ENCODE data around the gene TEX2.
"Not testable (repeated sequence)": the region's sequence is repeated elsewhere in the genome, so short reads cannot be mapped to it uniquely, and the experiment has no call there.

The TEX2 gene

GRCh38 chr17:64213995-64214811 lies 48.9 kb downstream of the TEX2 start:
- no peak for DNase-seq (ENCODE audit: low read depth in 2 of 2, low spot score in 1 of 2)

- DNase-seq (ENCODE audit: low read depth in 2 of 2, low spot score in 1 of 2) = no peak
These were observed 50.9 kb downstream of the TEX2 start for GRCh38 chr17:64212122-64212521.

- no peak for DNase-seq (ENCODE audit: low read depth in 2 of 2, low spot score in 1 of 2)
These were observed 53.1 kb downstream of the TEX2 start for GRCh38 chr17:64209983-64210382.

- no peak for DNase-seq (ENCODE audit: low read depth in 2 of 2, low spot score in 1 of 2)
These were observed 53.6 kb downstream of the TEX2 start for GRCh38 chr17:64209356-64209941.

- DNase-seq (ENCODE audit: low read depth in 2 of 2, low spot score in 1 of 2) = not testable (repeated sequence)
These were observed 54.4 kb downstream of the TEX2 start for GRCh38 chr17:64208656-64209055.

- no peak for DNase-seq (ENCODE audit: low read depth in 2 of 2, low spot score in 1 of 2)
These were observed 57.3 kb downstream of the TEX2 start for GRCh38 chr17:64205804-64206203.

GRCh38 chr17:64203630-64204029 lies 59.4 kb downstream of the TEX2 start:
- no peak for DNase-seq (ENCODE audit: low read depth in 2 of 2, low spot score in 1 of 2)

- DNase-seq (ENCODE audit: low read depth in 2 of 2, low spot score in 1 of 2) = no peak
These were observed 60.2 kb downstream of the TEX2 start for GRCh38 chr17:64202683-64203344.

- no peak for DNase-seq (ENCODE audit: low read depth in 2 of 2, low spot score in 1 of 2)
These were observed 62.7 kb downstream of the TEX2 start for GRCh38 chr17:64200080-64201032.

- DNase-seq (ENCODE audit: low read depth in 2 of 2, low spot score in 1 of 2) = no peak
These were observed 64.5 kb downstream of the TEX2 start for GRCh38 chr17:64198331-64199090.

- no peak for DNase-seq (ENCODE audit: low read depth in 2 of 2, low spot score in 1 of 2)
These were observed 66.5 kb downstream of the TEX2 start for GRCh38 chr17:64196601-64197000.

GRCh38 chr17:64193561-64193960 lies 69.5 kb downstream of the TEX2 start:
- no peak for DNase-seq (ENCODE audit: low read depth in 2 of 2, low spot score in 1 of 2)

GRCh38 chr17:64192589-64192988 lies 70.5 kb downstream of the TEX2 start:
- DNase-seq (ENCODE audit: low read depth in 2 of 2, low spot score in 1 of 2) = no peak

- DNase-seq (ENCODE audit: low read depth in 2 of 2, low spot score in 1 of 2) = no peak
These were observed 72.6 kb downstream of the TEX2 start for GRCh38 chr17:64190472-64190871.

- no peak for DNase-seq (ENCODE audit: low read depth in 2 of 2, low spot score in 1 of 2)
These were observed 75.0 kb downstream of the TEX2 start for GRCh38 chr17:64188088-64188487.

GRCh38 chr17:64187093-64187895 lies 75.8 kb downstream of the TEX2 start:
- no peak for DNase-seq (ENCODE audit: low read depth in 2 of 2, low spot score in 1 of 2)

GRCh38 chr17:64186171-64187092 lies 76.6 kb downstream of the TEX2 start:
- DNase-seq (ENCODE audit: low read depth in 2 of 2, low spot score in 1 of 2) = no peak

- DNase-seq (ENCODE audit: low read depth in 2 of 2, low spot score in 1 of 2) = not testable (repeated sequence)
These were observed 77.5 kb downstream of the TEX2 start for GRCh38 chr17:64185557-64185956.

All from stimulated activated CD8-positive, alpha-beta memory T cell treated with anti-CD3 and anti-CD28 coated beads, Interleukin-4, amount 100 ng/mL, for 4 hours (primary cell).